ENCODE results near the gene ADAMTS9. TPM values are rescaled to one million over a fixed set of nuclear protein-coding genes. Genes with fewer than 3 reads are reported as not detected.

The ADAMTS9 gene
- total RNA-seq, 1 donor from 2014 or later, result 15.4 TPM

- intact Hi-C loops (cut with DNase I), result loop anchor here (10.0 kb wide), 1 partner anchor 95 kb away; no protein-coding TSS in a partner anchor
- no peak for DNase-seq
- ATAC-seq (ENCODE audit: poor library complexity), result peak; percentile 60
These were observed 198.3 kb downstream of the ADAMTS9 start for GRCh38 chr3:64489361-64490044.

GRCh38 chr3:64488939-64489338 lies 198.9 kb downstream of the ADAMTS9 start:
- no peak for DNase-seq
- intact Hi-C loops (cut with DNase I), result loop anchor here (10.0 kb wide), 1 partner anchor 94 kb away; no protein-coding TSS in a partner anchor
- no peak for ATAC-seq (ENCODE audit: poor library complexity)

GRCh38 chr3:64484289-64484992 lies 203.4 kb downstream of the ADAMTS9 start:
- DNase-seq, result peak; percentile 84
- ATAC-seq (ENCODE audit: poor library complexity), result peak; percentile 98
- intact Hi-C loops (cut with DNase I), result loop anchor here (10.0 kb wide), 1 partner anchor 90 kb away; no protein-coding TSS in a partner anchor

GRCh38 chr3:64483467-64483866 lies 204.3 kb downstream of the ADAMTS9 start:
- DNase-seq, result no peak
- no peak for ATAC-seq (ENCODE audit: poor library complexity)
- intact Hi-C loops (cut with DNase I), result loop anchor here (2.0 to 10.0 kb wide), 2 partner anchors 89 to 449 kb away; no protein-coding TSS in a partner anchor

- intact Hi-C loops (cut with DNase I), result no loop called here
- ATAC-seq (ENCODE audit: poor library complexity), result no peak
- no peak for DNase-seq
These were observed 212.8 kb downstream of the ADAMTS9 start for GRCh38 chr3:64475037-64475436.

GRCh38 chr3:64473466-64473865 lies 214.3 kb downstream of the ADAMTS9 start:
- ATAC-seq (ENCODE audit: poor library complexity) (no peak), DNase-seq (no peak)
- intact Hi-C loops (cut with DNase I), result no loop called here

- intact Hi-C loops (cut with DNase I), result no loop called here
- no peak for ATAC-seq (ENCODE audit: poor library complexity)
These were observed 217.4 kb downstream of the ADAMTS9 start for GRCh38 chr3:64470436-64470835.

GRCh38 chr3:64467255-64467944 lies 220.4 kb downstream of the ADAMTS9 start:
- DNase-seq, result no peak
- intact Hi-C loops (cut with DNase I), result no loop called here
- ATAC-seq (ENCODE audit: poor library complexity), result no peak

More at GRCh38 chr3:64470436-64470835, 217.4 kb downstream of the ADAMTS9 start:
- DNase-seq, result no peak
